Suprapubic skin (tissue), 4 donors: ENCODE data around the gene EVA1A.

Source experiments
- CTCF ChIP-seq, 2 donors: fragments of 200-600 bp in 1 of 2; fragments of 450-650 bp in 1 of 2; sonication (generic) in 1 of 2; IDR thresholded peaks; one replicate each; pipeline ENCODE4 v1.5.1; 2016 to 2019; ENCODE audit warnings: antibody characterized with exemption in 2 of 2, mild to moderate bottlenecking in 1 of 2, moderate library complexity in 1 of 2
- POLR2A ChIP-seq, 2 donors: fragments of 450-650 bp; IDR thresholded peaks; one replicate each; pipeline ENCODE4 v1.6.1; 2017; ENCODE audit warnings: antibody characterized with exemption in 2 of 2, mild to moderate bottlenecking in 2 of 2, moderate library complexity in 2 of 2
- POLR2AphosphoS5 ChIP-seq, 3 donors: sonication (generic); formaldehyde crosslinking; IDR thresholded peaks; one replicate each; pipeline ENCODE4 v1.6.1; 2017; ENCODE audit warnings: antibody characterized with exemption in 3 of 3

GRCh38 chr2:75577280-75577679 lies 16.5 kb upstream of the EVA1A start:
- TF ChIP-seq POLR2AphosphoS5 (IDR thresholded peaks at IDR 0.05), result no peak
- no peak for TF ChIP-seq CTCF (IDR thresholded peaks at IDR 0.05)
- no peak for TF ChIP-seq POLR2A (IDR thresholded peaks at IDR 0.05)
